ENCODE results near the gene CYYR1.

CYYR1 gene

DNA sequence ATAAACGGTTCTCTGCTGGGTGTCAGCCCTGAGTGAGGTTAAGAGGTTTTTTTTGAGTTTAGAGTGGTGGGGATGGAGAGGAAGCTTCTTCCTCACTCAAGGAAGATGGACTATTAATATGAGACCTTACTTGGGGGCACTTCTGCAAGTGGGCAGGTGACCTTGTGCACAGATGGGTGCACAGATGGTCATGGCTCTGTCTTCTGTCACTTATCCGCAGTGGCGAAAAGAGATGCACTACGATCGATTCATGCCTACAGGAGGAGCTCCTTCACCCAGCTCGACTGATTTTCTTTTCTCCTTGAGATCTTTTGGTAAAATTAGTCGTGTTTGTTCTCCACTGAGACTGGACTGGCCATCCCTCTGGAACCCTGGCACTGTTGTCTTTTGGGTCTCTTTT, 22.9 kb upstream of the CYYR1 start:
- TF ChIP-seq, protein P1, sequence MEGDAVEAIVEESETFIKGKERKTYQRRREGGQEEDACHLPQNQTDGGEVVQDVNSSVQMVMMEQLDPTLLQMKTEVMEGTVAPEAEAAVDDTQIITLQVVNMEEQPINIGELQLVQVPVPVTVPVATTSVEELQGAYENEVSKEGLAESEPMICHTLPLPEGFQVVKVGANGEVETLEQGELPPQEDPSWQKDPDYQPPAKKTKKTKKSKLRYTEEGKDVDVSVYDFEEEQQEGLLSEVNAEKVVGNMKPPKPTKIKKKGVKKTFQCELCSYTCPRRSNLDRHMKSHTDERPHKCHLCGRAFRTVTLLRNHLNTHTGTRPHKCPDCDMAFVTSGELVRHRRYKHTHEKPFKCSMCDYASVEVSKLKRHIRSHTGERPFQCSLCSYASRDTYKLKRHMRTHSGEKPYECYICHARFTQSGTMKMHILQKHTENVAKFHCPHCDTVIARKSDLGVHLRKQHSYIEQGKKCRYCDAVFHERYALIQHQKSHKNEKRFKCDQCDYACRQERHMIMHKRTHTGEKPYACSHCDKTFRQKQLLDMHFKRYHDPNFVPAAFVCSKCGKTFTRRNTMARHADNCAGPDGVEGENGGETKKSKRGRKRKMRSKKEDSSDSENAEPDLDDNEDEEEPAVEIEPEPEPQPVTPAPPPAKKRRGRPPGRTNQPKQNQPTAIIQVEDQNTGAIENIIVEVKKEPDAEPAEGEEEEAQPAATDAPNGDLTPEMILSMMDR (IDR thresholded peaks at IDR 0.05; ENCODE audit: control insufficient read depth, insufficient read depth, low read depth, low read length, missing control alignments) = no peak
- H3K4me3 ChIP-seq (ENCODE audit: control insufficient read depth, low read depth, low read length) = no peak overlapping the region
- no peak for DNase-seq (ENCODE audit: low read depth)

DNA sequence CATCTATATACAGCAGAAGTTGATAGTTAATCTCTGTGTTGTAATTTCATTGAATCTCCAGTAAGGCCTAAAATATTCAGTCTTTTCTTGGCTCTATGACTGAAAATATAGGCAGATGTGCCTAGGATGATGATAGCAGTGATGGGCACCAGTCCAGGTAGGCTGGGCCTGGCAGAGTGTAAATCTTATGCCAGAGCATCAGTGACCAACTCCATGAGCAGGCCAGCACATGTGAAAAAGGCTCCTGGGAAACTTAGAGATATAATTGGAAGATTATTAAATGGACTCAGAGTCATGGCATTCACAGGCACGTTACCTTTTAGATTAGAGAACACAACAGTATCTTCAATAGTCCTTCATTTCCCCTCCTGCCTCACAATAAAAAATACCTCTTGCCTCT, 20.7 kb upstream of the CYYR1 start:
- no peak for DNase-seq (ENCODE audit: low read depth)
- TF ChIP-seq, protein P1 (IDR thresholded peaks at IDR 0.05; ENCODE audit: control insufficient read depth, insufficient read depth, low read depth, low read length, missing control alignments) = no peak
- no peak overlapping the region for H3K4me3 ChIP-seq (ENCODE audit: control insufficient read depth, low read depth, low read length)

DNA sequence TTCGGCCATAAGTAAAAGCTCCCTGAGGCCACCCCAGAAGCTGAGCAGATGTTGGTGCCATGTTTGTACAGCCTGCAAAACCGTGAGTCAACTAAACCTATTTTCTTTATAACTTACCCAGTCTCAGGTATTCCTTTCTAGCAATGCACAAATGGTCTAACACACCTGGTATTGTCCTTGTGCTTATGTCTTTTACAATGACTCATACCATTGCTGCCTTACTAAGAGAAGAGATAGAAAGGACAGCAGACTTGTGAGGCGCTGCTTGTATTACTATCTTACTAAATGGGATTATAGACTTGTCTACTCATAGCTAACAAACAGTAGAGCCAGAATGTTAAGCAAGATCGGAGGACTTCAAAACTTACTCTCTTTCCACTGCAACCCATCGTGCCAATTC, 18.5 kb upstream of the CYYR1 start:
- DNase-seq (ENCODE audit: low read depth) = no peak
- no peak overlapping the region for H3K4me3 ChIP-seq (ENCODE audit: control insufficient read depth, low read depth, low read length)
- TF ChIP-seq, protein P1 (IDR thresholded peaks at IDR 0.05; ENCODE audit: control insufficient read depth, insufficient read depth, low read depth, low read length, missing control alignments) = no peak

DNA sequence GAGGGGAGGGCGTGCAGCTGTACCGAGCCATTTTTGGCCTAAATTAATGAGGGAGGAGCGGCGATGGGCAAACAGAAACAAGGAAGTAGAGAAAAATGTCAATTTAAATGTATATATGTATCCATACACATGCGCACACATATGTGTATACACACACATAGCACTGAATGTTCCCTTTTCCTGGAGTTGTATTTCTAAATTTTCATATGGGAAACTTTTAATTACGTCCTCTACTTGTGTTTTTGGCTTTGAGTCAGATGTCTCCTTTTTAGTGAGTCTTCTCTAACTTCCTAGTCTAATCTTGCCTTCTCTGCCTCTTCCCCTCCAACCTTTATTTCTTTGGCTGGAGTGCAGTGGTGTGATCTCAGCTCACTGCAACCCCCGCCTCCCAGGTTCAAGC, 15.4 kb upstream of the CYYR1 start:
- TF ChIP-seq, protein P1 (IDR thresholded peaks at IDR 0.05; ENCODE audit: control insufficient read depth, insufficient read depth, low read depth, low read length, missing control alignments) = no peak
- no peak overlapping the region for H3K4me3 ChIP-seq (ENCODE audit: control insufficient read depth, low read depth, low read length)
- no peak for DNase-seq (ENCODE audit: low read depth)

DNA sequence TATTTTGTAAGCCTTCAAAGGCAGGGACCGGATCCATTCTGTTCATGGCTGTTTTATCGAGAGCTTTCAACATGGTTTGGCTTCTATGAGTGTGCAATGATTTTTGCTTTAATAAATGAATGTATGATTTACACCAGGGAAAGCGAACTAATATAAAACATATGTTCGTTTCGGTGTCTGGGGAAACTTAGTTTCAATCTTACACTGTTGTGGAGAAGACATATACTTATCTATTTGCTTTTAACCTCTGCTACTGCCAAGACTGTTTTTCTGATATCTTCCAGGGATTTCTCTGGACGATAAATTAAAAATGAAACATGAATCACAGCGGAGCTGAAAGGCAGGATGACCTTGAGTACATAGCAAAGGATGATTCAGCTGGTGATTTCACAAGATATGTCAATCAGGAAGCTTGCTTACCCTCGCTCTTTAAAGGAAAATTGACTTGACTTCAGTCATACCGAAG, 14.7 kb upstream of the CYYR1 start:
- peak; percentile 25 for DNase-seq (ENCODE audit: low read depth)
- H3K4me3 ChIP-seq (ENCODE audit: control insufficient read depth, low read depth, low read length) = no peak overlapping the region
- TF ChIP-seq, protein P1 (IDR thresholded peaks at IDR 0.05; ENCODE audit: control insufficient read depth, insufficient read depth, low read depth, low read length, missing control alignments) = no peak

DNA sequence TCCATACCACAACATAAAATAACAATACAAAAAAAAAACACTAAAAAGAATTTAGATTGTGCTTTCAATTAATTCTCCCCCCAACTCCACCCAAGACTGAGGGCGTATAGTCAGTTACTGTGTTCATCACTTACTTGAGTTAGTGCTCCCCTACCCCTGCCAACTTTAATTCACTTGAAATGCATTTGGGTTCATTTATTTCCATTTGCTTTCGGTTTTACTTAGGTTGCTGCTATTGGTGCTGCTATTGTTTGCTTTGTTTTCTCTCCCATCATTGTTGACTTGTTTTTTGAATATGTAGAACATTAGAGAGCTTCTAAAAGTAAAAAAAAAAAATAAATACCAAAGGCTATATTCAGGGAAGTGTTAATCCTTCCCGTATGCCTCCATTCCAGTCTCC, 10.7 kb upstream of the CYYR1 start:
- TF ChIP-seq, protein P1 (IDR thresholded peaks at IDR 0.05; ENCODE audit: control insufficient read depth, insufficient read depth, low read depth, low read length, missing control alignments) = no peak
- H3K4me3 ChIP-seq (ENCODE audit: control insufficient read depth, low read depth, low read length) = no peak overlapping the region
- DNase-seq (ENCODE audit: low read depth) = no peak

DNA sequence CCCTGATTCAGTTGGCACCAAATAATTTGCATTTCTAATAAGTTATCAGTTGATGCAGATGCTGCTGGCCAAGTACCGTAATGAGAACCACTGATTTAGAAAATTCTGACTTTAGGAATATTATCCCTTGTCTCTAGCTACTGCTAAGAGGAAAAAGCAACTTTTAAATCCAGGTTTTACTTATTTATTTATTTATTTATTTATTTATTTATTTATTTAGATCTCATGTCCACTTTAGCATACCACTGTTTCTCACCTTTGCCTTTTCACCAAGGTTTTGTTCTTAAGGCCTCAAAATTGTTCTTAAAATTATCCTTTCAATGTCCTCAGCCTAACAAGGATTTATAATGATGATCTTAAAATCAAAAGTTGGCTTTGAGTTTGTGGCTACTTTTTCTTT, 8.7 kb upstream of the CYYR1 start:
- TF ChIP-seq, protein P1 (IDR thresholded peaks at IDR 0.05; ENCODE audit: control insufficient read depth, insufficient read depth, low read depth, low read length, missing control alignments) = no peak
- no peak for DNase-seq (ENCODE audit: low read depth)
- no peak overlapping the region for H3K4me3 ChIP-seq (ENCODE audit: control insufficient read depth, low read depth, low read length)
